ENCODE results near the gene ABCA2.
"Not testable (repeated sequence)": the region's sequence is repeated elsewhere in the genome, so short reads cannot be mapped to it uniquely, and the experiment has no call there.

DNA sequence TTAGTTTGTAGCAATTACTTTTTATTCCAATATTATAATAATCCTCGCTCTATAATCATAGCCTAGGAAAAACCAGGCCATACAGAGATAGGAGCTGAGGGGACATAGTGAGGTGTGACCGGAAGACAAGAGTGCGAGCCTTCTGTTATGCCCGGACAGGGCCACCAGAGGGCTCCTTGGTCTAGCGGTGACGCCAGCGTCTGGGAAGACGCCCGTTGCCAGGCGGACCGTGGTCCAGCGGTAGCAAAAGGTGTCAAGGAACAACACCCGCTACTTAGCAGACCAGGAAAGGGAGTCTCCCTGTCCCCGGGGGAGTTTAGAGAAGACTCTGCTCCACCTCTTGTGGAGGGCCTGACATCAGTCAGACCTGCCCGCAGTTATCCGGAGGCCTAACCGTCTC lies 23.8 kb downstream of the ABCA2 start:
- TF ChIP-seq, protein P1, sequence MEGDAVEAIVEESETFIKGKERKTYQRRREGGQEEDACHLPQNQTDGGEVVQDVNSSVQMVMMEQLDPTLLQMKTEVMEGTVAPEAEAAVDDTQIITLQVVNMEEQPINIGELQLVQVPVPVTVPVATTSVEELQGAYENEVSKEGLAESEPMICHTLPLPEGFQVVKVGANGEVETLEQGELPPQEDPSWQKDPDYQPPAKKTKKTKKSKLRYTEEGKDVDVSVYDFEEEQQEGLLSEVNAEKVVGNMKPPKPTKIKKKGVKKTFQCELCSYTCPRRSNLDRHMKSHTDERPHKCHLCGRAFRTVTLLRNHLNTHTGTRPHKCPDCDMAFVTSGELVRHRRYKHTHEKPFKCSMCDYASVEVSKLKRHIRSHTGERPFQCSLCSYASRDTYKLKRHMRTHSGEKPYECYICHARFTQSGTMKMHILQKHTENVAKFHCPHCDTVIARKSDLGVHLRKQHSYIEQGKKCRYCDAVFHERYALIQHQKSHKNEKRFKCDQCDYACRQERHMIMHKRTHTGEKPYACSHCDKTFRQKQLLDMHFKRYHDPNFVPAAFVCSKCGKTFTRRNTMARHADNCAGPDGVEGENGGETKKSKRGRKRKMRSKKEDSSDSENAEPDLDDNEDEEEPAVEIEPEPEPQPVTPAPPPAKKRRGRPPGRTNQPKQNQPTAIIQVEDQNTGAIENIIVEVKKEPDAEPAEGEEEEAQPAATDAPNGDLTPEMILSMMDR (IDR thresholded peaks at IDR 0.05 in 2 of 3, conservative IDR thresholded peaks at IDR 0.05 in 1 of 3; ENCODE audit: borderline replicate concordance in 1 of 3, insufficient read depth in 1 of 3, low read depth in 2 of 3, low read length in 2 of 3): peak in 2 of 3 experiments; percentile 26 to 47; a peak in 3 of 6 replicates
- TF ChIP-seq POLR2A (IDR thresholded peaks at IDR 0.05; ENCODE audit: borderline replicate concordance, extremely low read depth, insufficient read depth, insufficient read length); EZH2 (IDR thresholded peaks at IDR 0.05): not testable (repeated sequence)
- TF ChIP-seq, protein P2, sequence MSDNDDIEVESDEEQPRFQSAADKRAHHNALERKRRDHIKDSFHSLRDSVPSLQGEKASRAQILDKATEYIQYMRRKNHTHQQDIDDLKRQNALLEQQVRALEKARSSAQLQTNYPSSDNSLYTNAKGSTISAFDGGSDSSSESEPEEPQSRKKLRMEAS (IDR thresholded peaks at IDR 0.05): not testable (repeated sequence)

Measured in HCT116 (cell line).